Body of pancreas (tissue), 4 donors: ENCODE results near the gene TSHZ3.

Source experiments
- POLR2A ChIP-seq, 3 donors: fragments of 450-650 bp; IDR thresholded peaks; one replicate each; pipeline ENCODE4 v1.6.1; 2016; ENCODE audit warnings: antibody characterized with exemption in 3 of 3, mild to moderate bottlenecking in 2 of 3
- TF ChIP-seq, protein P1 (sequence below), 7 experiments: fragments of 450-650 bp in 4 of 7; fragments of 200-600 bp in 3 of 7; sonication (generic) in 3 of 7; IDR thresholded peaks; one replicate each; pipeline ENCODE4 v1.5.1; 2016 to 2019; ENCODE audit warnings: antibody characterized with exemption in 7 of 7

DNA sequence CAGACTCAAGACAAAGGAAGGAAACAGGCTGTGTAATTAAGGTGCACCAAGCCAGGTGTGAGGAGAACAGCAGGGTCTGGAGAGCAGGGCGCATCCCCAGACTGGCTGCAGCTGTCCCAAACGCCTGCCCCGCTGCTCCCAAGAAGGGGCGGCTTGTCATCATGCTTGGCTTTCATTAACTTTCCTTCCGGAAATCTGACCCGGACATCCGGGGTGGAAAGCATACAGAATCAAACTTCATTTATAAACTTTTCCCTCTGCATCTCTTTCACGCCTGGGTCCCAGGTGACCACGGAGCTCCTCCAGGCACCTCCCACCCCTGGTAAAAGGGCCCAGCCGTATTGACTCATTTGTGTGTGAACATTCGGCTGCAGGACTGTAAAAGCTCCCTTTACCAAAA, 31.7 kb downstream of the TSHZ3 start:
- TF ChIP-seq POLR2A (IDR thresholded peaks at IDR 0.05) = no peak
- TF ChIP-seq, protein P1, sequence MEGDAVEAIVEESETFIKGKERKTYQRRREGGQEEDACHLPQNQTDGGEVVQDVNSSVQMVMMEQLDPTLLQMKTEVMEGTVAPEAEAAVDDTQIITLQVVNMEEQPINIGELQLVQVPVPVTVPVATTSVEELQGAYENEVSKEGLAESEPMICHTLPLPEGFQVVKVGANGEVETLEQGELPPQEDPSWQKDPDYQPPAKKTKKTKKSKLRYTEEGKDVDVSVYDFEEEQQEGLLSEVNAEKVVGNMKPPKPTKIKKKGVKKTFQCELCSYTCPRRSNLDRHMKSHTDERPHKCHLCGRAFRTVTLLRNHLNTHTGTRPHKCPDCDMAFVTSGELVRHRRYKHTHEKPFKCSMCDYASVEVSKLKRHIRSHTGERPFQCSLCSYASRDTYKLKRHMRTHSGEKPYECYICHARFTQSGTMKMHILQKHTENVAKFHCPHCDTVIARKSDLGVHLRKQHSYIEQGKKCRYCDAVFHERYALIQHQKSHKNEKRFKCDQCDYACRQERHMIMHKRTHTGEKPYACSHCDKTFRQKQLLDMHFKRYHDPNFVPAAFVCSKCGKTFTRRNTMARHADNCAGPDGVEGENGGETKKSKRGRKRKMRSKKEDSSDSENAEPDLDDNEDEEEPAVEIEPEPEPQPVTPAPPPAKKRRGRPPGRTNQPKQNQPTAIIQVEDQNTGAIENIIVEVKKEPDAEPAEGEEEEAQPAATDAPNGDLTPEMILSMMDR (IDR thresholded peaks at IDR 0.05) = no peak
